K562 (cell line): ENCODE results near the gene CEP78. TPM values are rescaled to one million over a fixed set of nuclear protein-coding genes. Genes with fewer than 3 reads are reported as not detected.

Experiments
- ATAC-seq: fragments of 200-7000 bp; cut with Tn5 transposase; 3 replicates; pipeline ENCODE4 v1.9.1; 2020; ENCODE audit warnings: moderate library complexity
- BruUV-seq: library from RNA; stranded (reverse); fragments of 400-500 nt; replicated peaks from 2 replicates; lab custom pipeline; 2021; lab: Mats Ljungman, UMichigan
- CTCF ChIA-PET: fragments of 300-600 bp; formaldehyde crosslinking; extraction: SDS; loops from one replicate; lab custom pipeline; 2021; ENCODE audit warnings: low intra/inter-chr PET ratio; lab: Yijun Ruan, JAX
- POLR2A ChIA-PET: fragments of 300-600, 350-650 bp; sonication (Branson Sonifier 250); formaldehyde crosslinking; extraction: SDS; loops from one replicate; lab custom pipeline; 2021; ENCODE audit warnings: antibody characterized with exemption, inconsistent platforms; lab: Yijun Ruan, JAX
- DNase-seq, 4 experiments: peaks; one replicate each; pipeline versions ENCODE4 v3.0.0 to v3.0.0-alpha.2; 2011 to 2018; ENCODE audit warnings: low spot score in 3 of 4, mixed read lengths in 3 of 4; ENCODE audit errors: extremely low read depth in 1 of 4
- FAIRE-seq: peaks from 2 replicates; lab custom pipeline; 2011; peaks lifted over from hg19 to GRCh38; lab: Jason Lieb, UNC
- H2AFZ ChIP-seq: 2 replicates; pipeline ENCODE4 v1.6.0; 2011; ENCODE audit warnings: low read depth, low read length, control low read depth, inconsistent platforms
- H3K27ac ChIP-seq: fragments of 200-600 bp; 3 replicates; pipeline ENCODE4 v1.8.0; 2011; ENCODE audit warnings: low read depth, mild to moderate bottlenecking, control low read depth, inconsistent platforms, low read length, moderate library complexity, mixed read lengths; ENCODE audit errors: extremely low read depth
- H3K27me3 ChIP-seq, 2 experiments: fragments of 300-600 bp in 1 of 2; 2 replicates in 1 of 2; 3 replicates in 1 of 2; pipeline versions ENCODE4 v1.6.0 to v1.8.0; 2011; ENCODE audit warnings: inconsistent platforms in 2 of 2, low read length in 2 of 2, mild to moderate bottlenecking in 1 of 2, mixed read lengths in 1 of 2, moderate library complexity in 1 of 2; ENCODE audit not compliant: control insufficient read depth in 2 of 2, insufficient read depth in 2 of 2
- H3K36me3 ChIP-seq: fragments of 300-600 bp; 3 replicates; pipeline ENCODE4 v1.8.0; 2011; ENCODE audit warnings: mild to moderate bottlenecking, low read length, inconsistent platforms; ENCODE audit not compliant: control insufficient read depth, insufficient read depth
- H3K4me1 ChIP-seq, 2 experiments: fragments of 200-600 bp in 1 of 2; replicated peaks in 1 of 2; 2 replicates in 1 of 2; 3 replicates in 1 of 2; pipeline versions ENCODE4 v1.5.1 to v1.8.0; 2011; ENCODE audit warnings: inconsistent platforms in 2 of 2, low read length in 2 of 2, mild to moderate bottlenecking in 1 of 2, mixed read lengths in 1 of 2, moderate library complexity in 1 of 2; ENCODE audit not compliant: control insufficient read depth in 2 of 2, insufficient read depth in 2 of 2
- H3K4me2 ChIP-seq: 2 replicates; pipeline ENCODE4 v1.6.1; 2011; ENCODE audit warnings: low read length, control low read depth, inconsistent platforms, mixed read lengths; ENCODE audit not compliant: insufficient read depth
- H3K4me3 ChIP-seq: fragments of 200-600 bp; sonication (generic), shearing (Covaris generic); 2 replicates; pipeline ENCODE4 v1.5.1; 2016; ENCODE audit warnings: control low read depth, inconsistent platforms
- H3K79me2 ChIP-seq: fragments of 200-600 bp; 3 replicates; pipeline ENCODE4 v1.8.0; 2011; ENCODE audit warnings: low read length, inconsistent platforms; ENCODE audit not compliant: control insufficient read depth, insufficient read depth
- H3K9ac ChIP-seq, 2 experiments: 2 replicates each; pipeline versions ENCODE4 v1.6.0 to v1.6.1; 2011; ENCODE audit warnings: low read depth in 2 of 2, low read length in 2 of 2, control low read depth in 1 of 2, inconsistent platforms in 1 of 2, mild to moderate bottlenecking in 1 of 2, mixed read lengths in 1 of 2; ENCODE audit not compliant: insufficient read depth in 1 of 2
- H3K9me1 ChIP-seq: one replicate; pipeline ENCODE4 v1.6.0; 2011; ENCODE audit warnings: inconsistent platforms, mild to moderate bottlenecking, low read length, moderate library complexity; ENCODE audit not compliant: control insufficient read depth, insufficient read depth
- H3K9me3 ChIP-seq: replicated peaks from 2 replicates; pipeline ENCODE4 v1.5.1; 2011; ENCODE audit warnings: low read depth, low read length, inconsistent platforms; ENCODE audit not compliant: control insufficient read depth, insufficient read depth
- H4K20me1 ChIP-seq: replicated peaks from 2 replicates; pipeline ENCODE4 v1.6.1; 2011; ENCODE audit warnings: low read length, inconsistent platforms, mixed read lengths; ENCODE audit not compliant: control insufficient read depth, insufficient read depth
- CHD2 ChIP-seq: IDR thresholded peaks from 2 replicates; pipeline ENCODE4 v1.6.1; 2011; ENCODE audit warnings: low read depth, low read length
- MAZ ChIP-seq, 2 experiments: fragments of 450-650 bp in 1 of 2; sonication (generic) in 1 of 2; formaldehyde crosslinking; IDR thresholded peaks in 1 of 2; conservative IDR thresholded peaks in 1 of 2; 2 replicates each; pipeline versions ENCODE4 v1.4.0 to v1.5.0; 2020; ENCODE audit warnings: mild to moderate bottlenecking in 1 of 2, missing genetic modification reagents in 1 of 2
- NR2C2 ChIP-seq, 2 experiments: fragments of 200-800 bp in 1 of 2; sonication (Bioruptor generic) in 1 of 2; sonication (generic) in 1 of 2; formaldehyde crosslinking in 1 of 2; IDR thresholded peaks; 2 replicates each; pipeline versions ENCODE4 v1.6.1 to v1.8.0; 2016 to 2022; ENCODE audit warnings: mild to moderate bottlenecking in 1 of 2, missing compliant biosample characterization in 1 of 2, missing genetic modification characterization in 1 of 2, missing genetic modification reagents in 1 of 2
- POLR2H ChIP-seq: IDR thresholded peaks from 2 replicates; pipeline ENCODE4 v1.6.1; 2016; ENCODE audit warnings: missing genetic modification characterization, low read depth, mild to moderate bottlenecking, control low read depth, missing compliant biosample characterization, moderate library complexity
- SMARCB1 ChIP-seq: IDR thresholded peaks from 2 replicates; pipeline ENCODE4 v1.6.1; 2011; ENCODE audit warnings: improper control_type of control experiment, low read depth; ENCODE audit not compliant: insufficient read length
- TAL1 ChIP-seq: fragments of 450-650 bp; IDR thresholded peaks from 2 replicates; pipeline ENCODE4 v1.6.1; 2016; ENCODE audit warnings: mild to moderate bottlenecking
- ZBTB1 ChIP-seq: sonication (generic); formaldehyde crosslinking; IDR thresholded peaks from 2 replicates; pipeline ENCODE4 v1.8.1; 2023; ENCODE audit warnings: missing genetic modification reagents, low read depth, mild to moderate bottlenecking, borderline replicate concordance
- ZFP30 ChIP-seq: fragments of 250-450 bp; sonication (Bioruptor Pico); IDR thresholded peaks from 2 replicates; pipeline ENCODE4 v1.8.0; 2022; ENCODE audit warnings: moderate library complexity, mild to moderate bottlenecking, inconsistent platforms, borderline replicate concordance
- ZKSCAN3 ChIP-seq: fragments of 250-450 bp; sonication (Bioruptor Pico); IDR thresholded peaks from 2 replicates; pipeline ENCODE4 v1.4.0; 2020
- ZNF224 ChIP-seq: sonication (generic); formaldehyde crosslinking; IDR thresholded peaks from 2 replicates; pipeline ENCODE4 v1.8.0; 2022; ENCODE audit warnings: mild to moderate bottlenecking, missing genetic modification reagents
- WGBS: fragments of 100-300 bp; shearing (Covaris generic); methylation state at CpG from one replicate; pipeline ENCODE4 v1.1.6; 2016; ENCODE audit warnings: low coverage, mixed read lengths; ENCODE audit not compliant: insufficient coverage; ENCODE audit errors: missing lambda C conversion rate; 5-methylcytosine and 5-hydroxymethylcytosine counted together
- in situ Hi-C: fragments of 300-500 bp; cut with MboI; formaldehyde crosslinking; loops from 4 replicates; pipeline ENCODE4 v1.15.0; 2018; ENCODE audit warnings: inconsistent platforms, mixed read lengths
- intact Hi-C: fragments of 100-400 bp; cut with micrococcal nuclease; formaldehyde crosslinking; loops from 2 replicates; pipeline ENCODE4 v1.14.2; 2022
- polyA plus RNA-seq, 8 experiments: library from polyadenylated mRNA; depleted of rRNA in 4 of 8; stranded (reverse) in 5 of 8; unstranded in 3 of 8; fragments of >200 nt; fragmentation: Nextera tagmentation in 2 of 8; fragmentation: Illumina TruSeq in 1 of 8; extraction: Ambion mirVana in 2 of 8; extraction: Trizol in 1 of 8; gene quantifications; 2 replicates each; pipeline versions ENCODE4 v1.2.1 to v1.2.3, GENCODE V29; 2011 to 2014; ENCODE audit warnings: inconsistent platforms in 1 of 8, missing spikeins in 1 of 8
- total RNA-seq, 7 experiments: library from RNA; depleted of rRNA in 6 of 7; stranded (reverse); fragments of >200 nt in 6 of 7; fragmentation: Illumina TruSeq in 2 of 7; extraction: Trizol in 2 of 7; gene quantifications; 2 replicates each; pipeline versions ENCODE4 v1.2.1 to v1.2.3, GENCODE V29; 2011 to 2021; ENCODE audit warnings: low replicate concordance in 1 of 7
- TF ChIP-seq, protein P1 (sequence below): fragments of 450-650 bp; IDR thresholded peaks from 2 replicates; pipeline ENCODE4 v1.7.0; 2016; ENCODE audit warnings: borderline replicate concordance
- TF ChIP-seq, protein P2 (sequence below): fragments of 200-800 bp; sonication (Bioruptor generic); IDR thresholded peaks from 2 replicates; pipeline ENCODE4 v1.6.1; 2017; ENCODE audit warnings: missing genetic modification characterization, missing compliant biosample characterization

CEP78 gene
- total and polyA plus RNA-seq, 9 of the 15 experiments (the other 6 are each of a cell fraction or from before 2014, with no cell fraction given) = 3.5 to 26.0 (median 21.5) TPM

DNA sequence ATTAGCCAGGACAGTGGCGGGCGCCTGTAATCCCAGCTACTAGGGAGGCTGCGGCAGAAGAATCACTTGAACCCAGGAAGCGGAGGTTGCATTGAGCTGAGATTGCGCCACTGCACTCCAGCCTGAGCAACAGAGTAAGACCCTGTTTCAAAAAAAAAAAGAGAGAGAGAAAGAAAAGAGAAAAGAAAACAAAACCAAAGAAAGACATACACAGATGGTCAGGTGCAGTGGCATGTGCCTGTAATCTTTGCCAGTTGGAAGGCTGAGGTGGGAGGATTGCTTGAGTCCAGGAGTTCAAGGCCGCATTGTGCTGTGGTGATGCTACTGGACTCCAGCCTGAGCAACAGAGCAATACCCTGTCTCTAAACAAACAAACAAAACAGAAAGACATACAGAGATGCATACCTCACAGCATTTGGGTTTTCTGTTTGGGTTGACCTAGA lies 51.1 kb downstream of the CEP78 start:
- ChIA-PET POLR2A (no interaction called here), CTCF (no interaction called here)
- H2AFZ ChIP-seq = no peak overlapping the region
- FAIRE-seq (no peak), DNase-seq (no peak), ATAC-seq (no peak)
- H3K4me3 ChIP-seq = no peak overlapping the region
- no peaks in the 10 kb centered on the region for H3K9me1 ChIP-seq
- H3K4me1 ChIP-seq = no peaks in the 10 kb centered on the region
- H3K9ac ChIP-seq = no peak overlapping the region
- H3K27me3 ChIP-seq = peaks cover 0 to 2% of the 10 kb centered on the region in 2 experiments; a peak in 1 of 5 replicates
- intact Hi-C loops = no loop called here
- 30% methylated on average over 6 of the region's 6 CpGs for WGBS
- in situ Hi-C loops = no loop called here
- no peaks in the 10 kb centered on the region for H3K36me3 ChIP-seq
- H3K27ac ChIP-seq = no peak overlapping the region
- H3K4me2 ChIP-seq = no peak overlapping the region
- BruUV-seq = no TSS peak
- H3K79me2 ChIP-seq = no peaks in the 10 kb centered on the region
- H4K20me1 ChIP-seq = no peaks in the 10 kb centered on the region
- TF ChIP-seq ZFP30 (CRISPR knock-in tag) (no peak), ZNF224 (no peak), MAZ (CRISPR knock-in tag; conservative IDR thresholded peaks at IDR 0.05 in 1 of 2, IDR thresholded peaks at IDR 0.05 in 1 of 2) (no peak), NR2C2 (CRISPR knock-in tag; IDR thresholded peaks at IDR 0.05) (no peak), NR2C2 (tag; IDR thresholded peaks at IDR 0.05) (no peak), ZKSCAN3 (no peak), SMARCB1 (no peak), TAL1 (no peak), POLR2H (tag) (no peak), CHD2 (no peak), ZBTB1 (CRISPR knock-in tag) (no peak)
- TF ChIP-seq, protein P1, sequence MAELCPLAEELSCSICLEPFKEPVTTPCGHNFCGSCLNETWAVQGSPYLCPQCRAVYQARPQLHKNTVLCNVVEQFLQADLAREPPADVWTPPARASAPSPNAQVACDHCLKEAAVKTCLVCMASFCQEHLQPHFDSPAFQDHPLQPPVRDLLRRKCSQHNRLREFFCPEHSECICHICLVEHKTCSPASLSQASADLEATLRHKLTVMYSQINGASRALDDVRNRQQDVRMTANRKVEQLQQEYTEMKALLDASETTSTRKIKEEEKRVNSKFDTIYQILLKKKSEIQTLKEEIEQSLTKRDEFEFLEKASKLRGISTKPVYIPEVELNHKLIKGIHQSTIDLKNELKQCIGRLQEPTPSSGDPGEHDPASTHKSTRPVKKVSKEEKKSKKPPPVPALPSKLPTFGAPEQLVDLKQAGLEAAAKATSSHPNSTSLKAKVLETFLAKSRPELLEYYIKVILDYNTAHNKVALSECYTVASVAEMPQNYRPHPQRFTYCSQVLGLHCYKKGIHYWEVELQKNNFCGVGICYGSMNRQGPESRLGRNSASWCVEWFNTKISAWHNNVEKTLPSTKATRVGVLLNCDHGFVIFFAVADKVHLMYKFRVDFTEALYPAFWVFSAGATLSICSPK = no peak
- TF ChIP-seq, protein P2, sequence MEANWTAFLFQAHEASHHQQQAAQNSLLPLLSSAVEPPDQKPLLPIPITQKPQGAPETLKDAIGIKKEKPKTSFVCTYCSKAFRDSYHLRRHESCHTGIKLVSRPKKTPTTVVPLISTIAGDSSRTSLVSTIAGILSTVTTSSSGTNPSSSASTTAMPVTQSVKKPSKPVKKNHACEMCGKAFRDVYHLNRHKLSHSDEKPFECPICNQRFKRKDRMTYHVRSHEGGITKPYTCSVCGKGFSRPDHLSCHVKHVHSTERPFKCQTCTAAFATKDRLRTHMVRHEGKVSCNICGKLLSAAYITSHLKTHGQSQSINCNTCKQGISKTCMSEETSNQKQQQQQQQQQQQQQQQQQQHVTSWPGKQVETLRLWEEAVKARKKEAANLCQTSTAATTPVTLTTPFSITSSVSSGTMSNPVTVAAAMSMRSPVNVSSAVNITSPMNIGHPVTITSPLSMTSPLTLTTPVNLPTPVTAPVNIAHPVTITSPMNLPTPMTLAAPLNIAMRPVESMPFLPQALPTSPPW (CRISPR knock-in tag) = no peak
- no peaks in the 10 kb centered on the region for H3K9me3 ChIP-seq
